Ureter (tissue), 1 donor: ENCODE data around the gene DDX4. TPM values are rescaled to one million over a fixed set of nuclear protein-coding genes. Genes with fewer than 3 reads are reported as not detected.

Experiments
- DNase-seq: peaks from one replicate; pipeline ENCODE4 v3.0.0-alpha.2; 2020; ENCODE audit warnings: low spot score
- total RNA-seq: library from RNA; stranded (reverse); gene quantifications from one replicate; pipeline ENCODE4 v1.2.4, GENCODE V29; 2023
- donor health status: DM: yes; HTN: yes; CAD: no.

The DDX4 gene
- total RNA-seq, 1 donor from 2014 or later = not detected

- DNase-seq = no peak
Observed at GRCh38 chr5:55865831-55866230, 128.0 kb downstream of the DDX4 start.

- no peak for DNase-seq
Observed at GRCh38 chr5:55866485-55866884, 128.6 kb downstream of the DDX4 start.

Other genes with a start within 250 kb of the DDX4 start
- 180 TPM for gene PLPP1, start 203.1 kb upstream of the DDX4 start, total RNA-seq
- 29.1 TPM for gene SLC38A9, start 25.7 kb upstream of the DDX4 start, total RNA-seq
- gene IL31RA, start 113.3 kb downstream of the DDX4 start, total RNA-seq = not detected